ENCODE results near the gene TBXT.

Gene TBXT

DNA sequence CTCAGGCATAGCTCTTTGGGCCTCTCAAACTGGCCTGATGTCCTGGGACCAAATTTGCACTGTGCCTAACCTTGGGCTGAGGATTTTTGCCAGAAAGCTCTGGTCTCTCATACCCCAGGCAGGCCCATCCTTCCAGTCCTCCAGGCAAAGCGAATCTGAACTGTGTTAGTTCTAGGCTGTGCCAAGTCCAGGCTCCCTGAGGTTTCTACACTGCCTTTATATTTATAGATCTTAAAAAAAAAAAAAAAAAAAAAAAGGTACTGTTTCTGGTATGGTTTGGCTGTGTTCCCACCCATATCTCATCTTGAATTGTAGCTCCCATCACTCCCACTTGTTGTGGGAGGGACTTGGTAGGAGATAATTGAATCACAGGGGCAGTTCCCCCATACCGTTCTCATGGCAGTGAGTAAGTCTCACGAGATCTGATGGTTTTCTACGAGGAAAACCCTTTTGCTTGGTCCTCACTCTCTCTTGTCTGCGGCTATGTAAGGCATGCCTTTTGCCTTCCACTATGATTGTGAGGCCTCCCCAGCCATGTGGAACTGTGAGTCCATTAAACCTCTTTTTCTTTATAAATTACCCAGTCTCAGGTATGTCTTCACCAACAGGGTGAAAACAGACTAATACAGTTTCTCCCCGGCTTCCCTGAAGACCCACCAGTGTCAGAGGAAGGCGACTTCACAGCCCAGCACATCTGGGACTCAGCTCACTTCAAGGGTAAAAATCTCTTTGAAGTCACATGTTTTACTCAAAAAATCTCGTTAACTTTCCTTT lies 39.0 kb upstream of the TBXT start (continued):
- TF ChIP-seq, protein P1, sequence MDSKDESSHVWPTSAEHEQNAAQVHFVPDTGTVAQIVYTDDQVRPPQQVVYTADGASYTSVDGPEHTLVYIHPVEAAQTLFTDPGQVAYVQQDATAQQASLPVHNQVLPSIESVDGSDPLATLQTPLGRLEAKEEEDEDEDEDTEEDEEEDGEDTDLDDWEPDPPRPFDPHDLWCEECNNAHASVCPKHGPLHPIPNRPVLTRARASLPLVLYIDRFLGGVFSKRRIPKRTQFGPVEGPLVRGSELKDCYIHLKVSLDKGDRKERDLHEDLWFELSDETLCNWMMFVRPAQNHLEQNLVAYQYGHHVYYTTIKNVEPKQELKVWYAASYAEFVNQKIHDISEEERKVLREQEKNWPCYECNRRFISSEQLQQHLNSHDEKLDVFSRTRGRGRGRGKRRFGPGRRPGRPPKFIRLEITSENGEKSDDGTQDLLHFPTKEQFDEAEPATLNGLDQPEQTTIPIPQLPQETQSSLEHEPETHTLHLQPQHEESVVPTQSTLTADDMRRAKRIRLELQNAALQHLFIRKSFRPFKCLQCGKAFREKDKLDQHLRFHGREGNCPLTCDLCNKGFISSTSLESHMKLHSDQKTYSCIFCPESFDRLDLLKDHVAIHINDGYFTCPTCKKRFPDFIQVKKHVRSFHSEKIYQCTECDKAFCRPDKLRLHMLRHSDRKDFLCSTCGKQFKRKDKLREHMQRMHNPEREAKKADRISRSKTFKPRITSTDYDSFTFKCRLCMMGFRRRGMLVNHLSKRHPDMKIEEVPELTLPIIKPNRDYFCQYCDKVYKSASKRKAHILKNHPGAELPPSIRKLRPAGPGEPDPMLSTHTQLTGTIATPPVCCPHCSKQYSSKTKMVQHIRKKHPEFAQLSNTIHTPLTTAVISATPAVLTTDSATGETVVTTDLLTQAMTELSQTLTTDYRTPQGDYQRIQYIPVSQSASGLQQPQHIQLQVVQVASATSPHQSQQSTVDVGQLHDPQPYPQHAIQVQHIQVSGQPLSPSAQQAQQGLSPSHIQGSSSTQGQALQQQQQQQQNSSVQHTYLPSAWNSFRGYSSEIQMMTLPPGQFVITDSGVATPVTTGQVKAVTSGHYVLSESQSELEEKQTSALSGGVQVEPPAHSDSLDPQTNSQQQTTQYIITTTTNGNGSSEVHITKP (tag by site-specific recombination; IDR thresholded peaks at IDR 0.05): peak; percentile 48
- TF ChIP-seq GLI4 (tag by site-specific recombination; IDR thresholded peaks at IDR 0.05) (no peak), ZNF266 (tag by site-specific recombination; IDR thresholded peaks at IDR 0.05; ENCODE audit: low read depth) (no peak), ZNF426 (tag by site-specific recombination; IDR thresholded peaks at IDR 0.05) (no peak), ZNF561 (tag by site-specific recombination; IDR thresholded peaks at IDR 0.05; ENCODE audit: borderline replicate concordance) (no peak), SETDB1 (IDR thresholded peaks at IDR 0.05; ENCODE audit: insufficient read length, low read length) (no peak), BCL11A (tag by site-specific recombination; IDR thresholded peaks at IDR 0.05; ENCODE audit: low read depth) (no peak), ZNF335 (tag by site-specific recombination; conservative IDR thresholded peaks at IDR 0.05) (no peak)
- TF ChIP-seq, protein P2, sequence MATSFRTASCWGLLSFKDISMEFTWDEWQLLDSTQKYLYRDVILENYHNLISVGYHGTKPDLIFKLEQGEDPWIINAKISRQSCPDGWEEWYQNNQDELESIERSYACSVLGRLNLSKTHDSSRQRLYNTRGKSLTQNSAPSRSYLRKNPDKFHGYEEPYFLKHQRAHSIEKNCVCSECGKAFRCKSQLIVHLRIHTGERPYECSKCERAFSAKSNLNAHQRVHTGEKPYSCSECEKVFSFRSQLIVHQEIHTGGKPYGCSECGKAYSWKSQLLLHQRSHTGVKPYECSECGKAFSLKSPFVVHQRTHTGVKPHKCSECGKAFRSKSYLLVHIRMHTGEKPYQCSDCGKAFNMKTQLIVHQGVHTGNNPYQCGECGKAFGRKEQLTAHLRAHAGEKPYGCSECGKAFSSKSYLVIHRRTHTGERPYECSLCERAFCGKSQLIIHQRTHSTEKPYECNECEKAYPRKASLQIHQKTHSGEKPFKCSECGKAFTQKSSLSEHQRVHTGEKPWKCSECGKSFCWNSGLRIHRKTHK (tag by site-specific recombination; IDR thresholded peaks at IDR 0.05): no peak
- TF ChIP-seq, protein P3, sequence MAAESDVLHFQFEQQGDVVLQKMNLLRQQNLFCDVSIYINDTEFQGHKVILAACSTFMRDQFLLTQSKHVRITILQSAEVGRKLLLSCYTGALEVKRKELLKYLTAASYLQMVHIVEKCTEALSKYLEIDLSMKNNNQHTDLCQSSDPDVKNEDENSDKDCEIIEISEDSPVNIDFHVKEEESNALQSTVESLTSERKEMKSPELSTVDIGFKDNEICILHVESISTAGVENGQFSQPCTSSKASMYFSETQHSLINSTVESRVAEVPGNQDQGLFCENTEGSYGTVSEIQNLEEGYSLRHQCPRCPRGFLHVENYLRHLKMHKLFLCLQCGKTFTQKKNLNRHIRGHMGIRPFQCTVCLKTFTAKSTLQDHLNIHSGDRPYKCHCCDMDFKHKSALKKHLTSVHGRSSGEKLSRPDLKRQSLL (tag by site-specific recombination; IDR thresholded peaks at IDR 0.05): no peak

DNA sequence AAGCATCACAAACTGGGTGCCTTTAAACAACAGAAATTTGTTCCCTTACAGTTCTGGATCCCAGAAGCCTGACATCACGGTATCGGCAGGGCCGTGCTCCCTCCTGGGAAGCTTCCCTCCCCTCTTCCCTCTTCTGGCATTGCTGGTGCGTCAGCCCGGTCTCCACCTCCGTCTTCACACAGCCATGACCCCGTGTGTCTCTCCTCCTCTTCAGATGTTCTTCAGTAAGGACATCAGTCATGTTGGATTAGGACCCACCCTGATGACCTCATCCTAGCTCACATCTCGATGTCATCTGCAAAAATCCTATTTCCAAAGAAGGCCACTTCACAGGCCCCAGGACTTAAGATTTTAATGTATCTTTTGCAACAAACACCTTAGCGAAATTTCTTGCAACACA lies 38.4 kb upstream of the TBXT start:
- no peak overlapping the region for H3K27ac ChIP-seq (ENCODE audit: extremely low read depth, low read depth, low read length)
- H3K9me3 ChIP-seq (ENCODE audit: control insufficient read depth, insufficient read depth, low read depth, low read length): no peaks in the 10 kb centered on the region
- ChIA-PET POLR2A (no interaction called here), CTCF (interaction anchor here (0.7 kb wide), 1 partner anchor 9 kb away, joined by 5 read pairs; no protein-coding TSS in a partner anchor)
- no peaks in the 10 kb centered on the region for H3K36me3 ChIP-seq (ENCODE audit: control insufficient read depth in 2 of 2, insufficient read depth in 1 of 2, low read length in 2 of 2)
- H3K4me3 ChIP-seq (ENCODE audit: low read depth, low read length): no peak overlapping the region
- peaks cover 3% of the 10 kb centered on the region for H3K4me1 ChIP-seq (ENCODE audit: control insufficient read depth, insufficient read depth, low read length)
- TF ChIP-seq ZFP41 (tag by site-specific recombination; IDR thresholded peaks at IDR 0.05; ENCODE audit: borderline replicate concordance): no peak
- TF ChIP-seq ZNF776 (tag by site-specific recombination; IDR thresholded peaks at IDR 0.05; ENCODE audit: borderline replicate concordance): no peak
- TF ChIP-seq ZNF558 (tag by site-specific recombination; IDR thresholded peaks at IDR 0.05): no peak
- no peak for TF ChIP-seq KLF8 (tag by site-specific recombination; IDR thresholded peaks at IDR 0.05)
- TF ChIP-seq, protein P4, sequence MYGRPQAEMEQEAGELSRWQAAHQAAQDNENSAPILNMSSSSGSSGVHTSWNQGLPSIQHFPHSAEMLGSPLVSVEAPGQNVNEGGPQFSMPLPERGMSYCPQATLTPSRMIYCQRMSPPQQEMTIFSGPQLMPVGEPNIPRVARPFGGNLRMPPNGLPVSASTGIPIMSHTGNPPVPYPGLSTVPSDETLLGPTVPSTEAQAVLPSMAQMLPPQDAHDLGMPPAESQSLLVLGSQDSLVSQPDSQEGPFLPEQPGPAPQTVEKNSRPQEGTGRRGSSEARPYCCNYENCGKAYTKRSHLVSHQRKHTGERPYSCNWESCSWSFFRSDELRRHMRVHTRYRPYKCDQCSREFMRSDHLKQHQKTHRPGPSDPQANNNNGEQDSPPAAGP (tag by site-specific recombination; IDR thresholded peaks at IDR 0.05): peak; percentile 33; the same call in 1 of the 2 replicates
- TF ChIP-seq KLF16 (tag by site-specific recombination; IDR thresholded peaks at IDR 0.05): no peak
- TF ChIP-seq ZNF629 (tag by site-specific recombination; IDR thresholded peaks at IDR 0.05): peak; percentile 29
- peak; percentile 26; the same call in 1 of the 2 replicates for TF ChIP-seq ZBTB21 (tag by site-specific recombination; IDR thresholded peaks at IDR 0.05)
- TF ChIP-seq ZNF140 (tag by site-specific recombination; IDR thresholded peaks at IDR 0.05): no peak
- TF ChIP-seq ZNF19 (tag by site-specific recombination; IDR thresholded peaks at IDR 0.05; ENCODE audit: low read depth): no peak
- TF ChIP-seq ZFP69B (tag by site-specific recombination; IDR thresholded peaks at IDR 0.05): no peak
- TF ChIP-seq WT1 (tag by site-specific recombination; IDR thresholded peaks at IDR 0.05): no peak
- TF ChIP-seq, protein P5, sequence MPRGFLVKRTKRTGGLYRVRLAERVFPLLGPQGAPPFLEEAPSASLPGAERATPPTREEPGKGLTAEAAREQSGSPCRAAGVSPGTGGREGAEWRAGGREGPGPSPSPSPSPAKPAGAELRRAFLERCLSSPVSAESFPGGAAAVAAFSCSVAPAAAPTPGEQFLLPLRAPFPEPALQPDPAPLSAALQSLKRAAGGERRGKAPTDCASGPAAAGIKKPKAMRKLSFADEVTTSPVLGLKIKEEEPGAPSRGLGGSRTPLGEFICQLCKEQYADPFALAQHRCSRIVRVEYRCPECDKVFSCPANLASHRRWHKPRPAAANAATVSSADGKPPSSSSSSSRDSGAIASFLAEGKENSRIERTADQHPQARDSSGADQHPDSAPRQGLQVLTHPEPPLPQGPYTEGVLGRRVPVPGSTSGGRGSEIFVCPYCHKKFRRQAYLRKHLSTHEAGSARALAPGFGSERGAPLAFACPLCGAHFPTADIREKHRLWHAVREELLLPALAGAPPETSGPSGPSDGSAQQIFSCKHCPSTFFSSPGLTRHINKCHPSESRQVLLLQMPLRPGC (tag by site-specific recombination; IDR thresholded peaks at IDR 0.05): no peak
- no peak for TF ChIP-seq EGR2 (tag by site-specific recombination; IDR thresholded peaks at IDR 0.05; ENCODE audit: low read depth)
- TF ChIP-seq, protein P6, sequence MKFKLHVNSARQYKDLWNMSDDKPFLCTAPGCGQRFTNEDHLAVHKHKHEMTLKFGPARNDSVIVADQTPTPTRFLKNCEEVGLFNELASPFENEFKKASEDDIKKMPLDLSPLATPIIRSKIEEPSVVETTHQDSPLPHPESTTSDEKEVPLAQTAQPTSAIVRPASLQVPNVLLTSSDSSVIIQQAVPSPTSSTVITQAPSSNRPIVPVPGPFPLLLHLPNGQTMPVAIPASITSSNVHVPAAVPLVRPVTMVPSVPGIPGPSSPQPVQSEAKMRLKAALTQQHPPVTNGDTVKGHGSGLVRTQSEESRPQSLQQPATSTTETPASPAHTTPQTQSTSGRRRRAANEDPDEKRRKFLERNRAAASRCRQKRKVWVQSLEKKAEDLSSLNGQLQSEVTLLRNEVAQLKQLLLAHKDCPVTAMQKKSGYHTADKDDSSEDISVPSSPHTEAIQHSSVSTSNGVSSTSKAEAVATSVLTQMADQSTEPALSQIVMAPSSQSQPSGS (tag by site-specific recombination; IDR thresholded peaks at IDR 0.05; ENCODE audit: low read depth): 0 out of 2 replicates have a peak, but pooled peaks have one; percentile 45
- TF ChIP-seq ZNF366 (tag by site-specific recombination; conservative IDR thresholded peaks at IDR 0.05): no peak
- no peak for TF ChIP-seq ZNF37A (tag by site-specific recombination; IDR thresholded peaks at IDR 0.05)
